LNCAP (cell line): Measurements from ENCODE around the gene PIANP.

Experiments used
- CTCF ChIP-seq: fragments of 450-650 bp; IDR thresholded peaks from 2 replicates; pipeline ENCODE4 v1.5.1; 2017; ENCODE audit warnings: mild to moderate bottlenecking

Gene PIANP

GRCh38 chr12:6647083-6647604 is 53.5 kb downstream of the PIANP start, which contains the start of gene ACRBP:
Gene ACRBP, minus strand, starts transcription at chr12:6647432. Its CDS starts 66 bp downstream, at chr12:6647366.
- no peak for TF ChIP-seq CTCF

- TF ChIP-seq CTCF, result no peak
These were observed 54.1 kb downstream of the PIANP start for GRCh38 chr12:6646276-6647082.

- no peak for TF ChIP-seq CTCF
These were observed 55.7 kb downstream of the PIANP start for GRCh38 chr12:6644903-6645302.

- TF ChIP-seq CTCF, result no peak
These were observed 56.4 kb downstream of the PIANP start for GRCh38 chr12:6644257-6644596.
